ENCODE data around the gene FBH1.
"Not testable (repeated sequence)": the region's sequence is repeated elsewhere in the genome, so short reads cannot be mapped to it uniquely, and the experiment has no call there.

The FBH1 gene

DNA sequence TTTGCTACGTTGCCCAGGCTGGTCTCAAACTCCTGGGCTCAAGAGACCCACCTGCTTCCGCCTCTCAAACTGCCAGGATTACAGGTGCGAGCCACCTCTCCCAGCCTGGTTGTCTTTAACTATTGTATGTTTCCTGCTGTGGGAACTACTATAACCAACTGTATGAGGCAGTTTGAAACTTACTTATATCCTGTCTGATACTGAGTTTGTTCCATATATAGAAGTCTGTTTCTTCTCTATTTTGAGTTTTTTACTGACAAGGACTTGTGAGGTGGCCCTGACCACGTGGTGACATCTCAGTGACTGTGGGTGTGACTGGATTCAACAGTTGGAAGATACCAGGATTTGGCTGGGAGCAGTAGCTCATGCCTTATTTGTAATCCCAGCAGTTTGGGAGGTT, 14.2 kb downstream of the FBH1 start:
- no peak for DNase-seq (ENCODE audit: low read depth)

DNA sequence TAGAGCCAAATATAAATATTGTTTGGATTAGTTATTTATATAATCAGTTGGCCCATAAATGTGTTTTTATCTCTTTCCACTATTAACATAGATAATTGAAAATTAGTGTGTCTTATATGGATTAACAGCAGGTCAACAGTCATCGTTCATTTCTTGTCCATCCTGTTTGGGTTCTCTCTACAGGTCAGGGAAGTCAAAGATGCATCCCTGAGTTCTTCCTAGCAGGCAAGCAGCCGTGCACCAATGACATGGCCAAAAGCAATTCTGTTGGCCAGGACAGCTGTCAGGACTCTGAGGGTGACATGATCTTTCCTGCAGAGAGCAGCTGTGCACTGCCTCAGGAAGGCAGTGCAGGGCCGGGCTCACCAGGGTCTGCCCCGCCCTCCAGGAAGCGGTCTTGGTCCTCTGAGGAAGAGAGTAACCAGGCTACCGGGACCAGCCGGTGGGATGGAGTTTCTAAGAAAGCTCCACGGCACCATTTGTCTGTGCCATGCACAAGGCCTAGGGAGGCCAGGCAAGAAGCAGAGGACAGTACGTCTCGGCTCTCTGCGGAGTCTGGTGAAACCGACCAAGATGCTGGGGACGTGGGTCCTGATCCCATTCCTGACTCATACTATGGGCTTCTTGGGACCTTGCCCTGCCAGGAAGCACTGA, 15.9 kb downstream of the FBH1 start:
- no peak for DNase-seq (ENCODE audit: low read depth)

DNA sequence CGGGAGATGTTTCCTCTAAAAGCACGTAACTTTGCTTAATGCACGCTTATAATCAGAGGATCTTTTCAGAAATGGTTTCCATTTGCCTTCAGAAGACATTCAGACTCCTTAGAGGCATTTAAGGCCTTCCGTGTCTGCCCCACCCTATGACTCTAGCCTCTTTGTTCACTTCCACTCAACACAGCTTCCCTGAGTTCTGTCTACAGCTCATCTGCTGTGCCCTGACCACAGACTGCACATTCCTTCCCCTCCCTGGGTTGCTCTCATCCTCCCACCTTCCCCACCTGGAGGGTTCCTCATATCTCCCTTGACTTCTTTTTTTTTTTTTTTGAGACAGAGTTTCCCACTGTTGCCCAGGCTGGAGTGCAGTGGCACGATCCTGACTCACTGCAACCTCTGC, 16.6 kb downstream of the FBH1 start:
- no peak for DNase-seq (ENCODE audit: low read depth)

DNA sequence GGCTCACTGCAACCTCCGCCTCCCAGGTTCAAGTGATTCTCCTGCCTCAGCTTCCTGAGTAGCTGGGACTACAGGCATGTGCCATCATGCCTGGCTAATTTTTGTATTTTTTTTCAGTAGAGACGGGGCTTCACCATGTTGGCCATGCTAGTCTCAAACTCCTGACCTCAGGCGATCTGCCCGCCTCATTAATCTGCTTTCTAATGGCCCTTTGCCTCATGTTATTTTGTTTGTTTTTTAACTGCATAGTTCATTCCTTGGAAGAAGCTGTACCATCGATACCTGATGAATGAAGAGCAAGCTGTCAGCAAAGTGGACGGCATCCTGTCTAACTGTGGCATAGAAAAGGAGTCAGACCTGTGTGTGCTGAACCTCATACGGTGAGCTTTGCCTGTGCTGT, 18.6 kb downstream of the FBH1 start:
- not testable (repeated sequence) for DNase-seq (ENCODE audit: low read depth)

DNA sequence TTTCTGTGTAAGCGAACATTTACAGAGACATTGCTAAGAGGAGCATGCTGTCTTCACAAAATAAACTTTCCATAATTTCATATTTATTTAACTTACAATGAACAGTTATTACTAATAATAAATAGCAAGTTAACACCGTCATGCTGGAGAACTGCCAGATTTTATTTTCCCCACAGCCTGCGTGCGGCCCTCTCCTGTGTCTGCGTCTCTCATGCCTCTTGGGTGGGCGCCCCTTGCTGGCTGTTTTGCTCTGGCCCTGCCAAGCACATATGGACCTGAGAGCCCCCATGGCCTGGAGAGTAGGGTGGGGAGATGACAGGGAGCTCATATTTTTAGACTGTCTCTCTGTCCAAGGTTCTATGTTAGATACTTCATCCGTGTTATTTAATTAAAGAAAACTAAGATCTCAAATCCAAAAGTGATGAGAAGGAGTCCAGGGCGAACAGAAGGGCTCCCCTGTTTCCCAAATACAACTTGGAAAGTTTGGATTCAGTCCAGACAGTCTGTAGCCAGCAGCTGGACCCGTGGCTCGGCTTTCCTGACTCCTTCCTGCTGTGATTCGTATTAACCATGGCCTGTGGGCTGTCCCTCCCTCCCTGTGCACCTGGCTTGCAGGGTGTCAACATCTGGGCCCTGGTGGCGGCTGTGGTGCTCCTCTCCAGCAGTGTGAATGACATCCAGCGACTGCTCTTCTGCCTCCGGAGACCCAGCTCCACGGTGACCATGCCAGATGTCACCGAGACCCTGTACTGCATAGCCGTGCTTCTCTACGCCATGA, 20.5 kb downstream of the FBH1 start:
- no peak for DNase-seq (ENCODE audit: low read depth)

DNA sequence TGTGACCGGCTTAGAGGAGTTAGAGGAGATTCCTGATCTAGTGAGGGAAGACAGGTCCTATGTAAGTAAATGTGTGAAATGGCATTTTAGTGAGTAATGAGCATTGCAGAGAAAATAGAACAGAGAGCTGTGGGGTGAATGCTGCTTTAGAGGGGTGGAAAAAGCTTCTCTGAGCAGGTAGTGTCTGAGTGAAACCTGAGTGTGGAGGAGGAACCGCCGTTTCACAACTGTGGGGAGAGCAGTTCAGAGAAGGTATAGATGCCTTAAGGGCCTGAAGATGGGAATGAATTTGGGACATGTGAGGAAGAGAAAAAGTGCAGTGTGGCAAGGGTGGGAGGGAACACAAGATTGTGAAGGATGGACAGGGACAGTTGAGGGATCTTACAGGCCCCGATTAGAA, 21.6 kb downstream of the FBH1 start:
- DNase-seq (ENCODE audit: low read depth), result no peak

DNA sequence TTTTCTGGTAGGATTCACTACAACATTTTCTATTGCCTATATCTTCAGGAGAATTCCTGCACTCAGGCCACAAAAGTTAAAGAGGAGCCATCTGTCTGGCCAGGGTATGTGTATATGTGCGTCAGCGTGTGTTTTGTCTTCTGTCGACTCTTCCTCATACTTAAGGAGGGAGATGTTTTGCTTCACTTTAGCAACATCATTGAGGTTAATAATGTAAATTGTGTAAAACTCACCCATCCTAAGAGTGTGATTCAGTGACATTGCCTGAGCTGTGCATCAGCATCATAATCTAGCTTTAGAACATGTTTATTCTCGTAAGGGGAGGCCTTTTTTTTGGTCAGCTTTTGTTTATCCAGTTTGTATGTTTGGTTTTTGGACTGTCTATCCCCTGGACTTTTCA, 23.7 kb downstream of the FBH1 start:
- DNase-seq (ENCODE audit: low read depth), result no peak

DNA sequence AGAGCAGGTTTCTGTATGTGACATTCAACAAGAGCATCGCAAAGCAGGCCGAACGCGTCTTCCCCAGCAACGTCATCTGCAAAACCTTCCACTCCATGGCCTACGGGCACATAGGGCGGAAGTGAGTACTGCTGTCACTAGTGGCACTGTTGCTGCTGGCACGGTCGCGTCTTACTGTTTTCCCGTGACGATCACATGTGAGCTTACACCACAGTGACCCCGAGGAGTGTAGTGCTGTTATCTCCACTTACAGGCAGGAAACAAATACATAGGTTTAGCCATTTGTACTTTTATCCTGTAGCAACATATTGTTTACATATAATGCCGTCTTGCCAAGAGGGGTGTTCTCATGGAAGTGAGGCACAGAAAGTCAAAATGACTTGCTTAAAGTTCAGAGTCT, 25.4 kb downstream of the FBH1 start:
- no peak for DNase-seq (ENCODE audit: low read depth)

DNA sequence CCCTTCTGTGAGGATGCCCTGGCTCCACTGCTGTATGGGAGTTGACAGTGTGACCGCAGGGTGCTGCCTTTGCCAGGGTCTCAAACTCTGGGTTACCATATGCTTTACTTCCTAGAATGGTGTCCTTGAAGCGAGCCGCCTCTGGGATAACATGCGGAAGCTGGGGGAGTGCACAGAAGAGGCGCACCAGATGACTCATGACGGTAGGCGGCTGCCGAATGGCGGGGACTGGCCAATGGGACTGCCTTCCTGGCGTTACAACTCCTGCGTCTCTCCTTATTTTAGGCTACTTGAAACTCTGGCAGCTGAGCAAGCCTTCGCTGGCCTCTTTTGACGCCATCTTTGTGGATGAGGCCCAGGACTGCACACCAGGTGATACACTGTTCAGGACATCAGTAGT, 27.3 kb downstream of the FBH1 start:
- no peak for DNase-seq (ENCODE audit: low read depth)

DNA sequence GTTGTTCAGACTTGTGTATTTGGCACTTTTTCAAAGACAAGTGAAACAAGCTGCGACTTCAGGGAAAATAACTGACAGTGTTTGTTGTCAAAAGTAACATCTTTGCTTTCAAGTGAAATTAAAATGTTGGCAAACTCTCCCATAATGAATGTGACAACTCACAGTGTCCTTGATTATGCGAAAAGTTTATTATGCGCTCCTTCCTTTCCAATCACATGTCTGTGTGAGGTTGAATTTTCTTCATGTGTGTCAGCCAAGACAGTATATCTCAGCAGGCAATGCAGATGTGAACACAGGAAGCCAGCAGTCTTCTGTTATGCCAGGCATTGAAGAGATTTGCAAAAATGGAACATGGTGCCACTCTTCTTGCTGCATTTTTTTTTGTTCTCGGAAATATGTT, 28.7 kb downstream of the FBH1 start:
- DNase-seq (ENCODE audit: low read depth), result no peak

DNA sequence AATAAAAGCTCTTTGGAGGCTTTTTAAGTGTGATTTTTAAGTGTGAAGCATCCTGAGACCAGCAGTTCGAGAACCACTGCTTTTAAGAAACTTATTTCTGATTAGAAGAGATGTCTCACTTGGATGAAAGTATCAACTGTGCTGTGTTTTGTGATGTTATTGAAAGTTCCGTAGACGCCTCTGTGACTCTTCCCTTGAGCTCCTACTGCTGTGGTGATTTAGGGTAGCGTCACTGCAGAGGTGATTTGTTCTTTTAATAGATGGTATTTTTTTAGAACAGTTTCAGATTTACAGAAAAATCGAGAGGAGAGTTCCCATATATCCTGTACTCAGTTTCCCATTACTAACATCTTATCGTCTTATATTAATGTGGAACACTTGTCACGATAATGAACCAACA, 29.5 kb downstream of the FBH1 start:
- no peak for DNase-seq (ENCODE audit: low read depth)

DNA sequence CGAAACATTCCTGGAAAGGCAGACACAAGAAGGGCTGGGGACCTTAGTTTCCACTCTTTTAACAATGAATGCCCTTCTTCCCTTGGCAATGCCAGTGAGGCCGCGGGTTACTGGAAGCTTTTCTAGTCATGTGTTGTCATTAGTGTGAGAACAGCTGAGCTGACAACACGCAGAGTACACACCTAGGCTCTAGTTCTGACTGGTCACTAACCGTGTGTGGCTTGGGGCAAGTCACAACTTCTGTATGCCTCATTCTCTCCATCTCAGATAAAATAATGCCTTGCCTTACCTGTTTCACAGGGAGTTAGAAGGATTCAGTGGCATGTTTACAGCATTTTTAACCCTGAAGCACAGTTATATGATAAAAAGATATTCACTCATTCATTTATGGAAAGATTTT, 31.7 kb downstream of the FBH1 start:
- no peak for DNase-seq (ENCODE audit: low read depth)

DNA sequence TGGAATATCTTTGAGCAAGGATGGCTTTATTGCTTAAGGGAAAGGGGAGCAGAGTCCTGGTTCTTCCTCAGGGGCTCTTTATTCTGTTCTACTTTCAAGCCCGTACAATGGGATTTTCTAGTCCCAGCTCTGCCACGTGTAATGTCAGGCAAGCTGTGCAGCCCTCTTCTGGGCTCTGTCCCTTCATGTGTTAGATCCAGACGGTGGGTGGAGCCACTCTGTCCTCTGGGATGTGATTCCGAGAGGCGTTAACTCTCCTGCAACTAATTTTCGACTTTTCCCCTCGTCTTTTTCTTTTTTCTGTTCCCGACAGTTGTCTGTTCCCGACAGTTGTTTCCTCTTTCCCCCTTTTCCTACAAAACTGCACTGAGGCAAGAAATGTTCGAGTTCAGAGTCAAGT, 34.8 kb downstream of the FBH1 start:
- no peak for DNase-seq (ENCODE audit: low read depth)

DNA sequence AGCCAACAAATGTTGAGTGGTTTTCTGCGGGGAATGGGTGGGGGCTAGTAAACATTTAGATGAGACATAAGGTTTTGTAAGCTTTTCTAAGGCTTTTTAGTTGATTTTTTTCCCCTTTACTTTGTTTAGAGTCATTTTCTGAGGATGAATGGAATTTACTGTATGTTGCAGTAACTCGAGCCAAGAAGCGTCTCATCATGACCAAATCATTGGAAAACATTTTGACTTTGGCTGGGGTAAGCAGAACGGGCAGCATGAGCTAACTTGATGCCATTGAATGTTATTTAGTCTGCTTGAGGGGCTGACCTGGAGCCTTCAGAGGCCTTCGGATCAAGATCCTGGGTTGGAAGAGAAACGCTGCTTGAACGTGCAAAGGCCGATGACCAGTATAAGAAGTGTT, 37.3 kb downstream of the FBH1 start:
- no peak for DNase-seq (ENCODE audit: low read depth)

DNA sequence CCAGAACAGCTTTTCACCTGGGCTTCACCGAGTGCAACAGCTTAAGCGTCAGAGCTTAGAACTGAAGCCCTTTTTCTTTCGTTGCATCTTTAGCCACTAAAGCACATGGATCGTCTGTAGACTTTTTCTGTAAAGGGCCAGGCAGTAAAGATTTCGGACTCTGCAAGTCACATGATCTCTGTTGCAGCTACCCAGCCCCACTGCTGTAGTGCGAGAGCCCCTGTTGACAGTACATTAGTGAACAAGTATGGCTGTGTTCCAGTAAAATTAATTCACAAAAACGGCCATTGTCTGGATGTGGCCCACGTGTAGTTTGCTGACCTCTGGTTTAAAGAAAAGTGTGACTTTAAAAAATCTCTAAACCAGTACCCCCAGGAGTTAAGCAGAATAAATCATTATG, 39.4 kb downstream of the FBH1 start:
- DNase-seq (ENCODE audit: low read depth), result no peak

DNA sequence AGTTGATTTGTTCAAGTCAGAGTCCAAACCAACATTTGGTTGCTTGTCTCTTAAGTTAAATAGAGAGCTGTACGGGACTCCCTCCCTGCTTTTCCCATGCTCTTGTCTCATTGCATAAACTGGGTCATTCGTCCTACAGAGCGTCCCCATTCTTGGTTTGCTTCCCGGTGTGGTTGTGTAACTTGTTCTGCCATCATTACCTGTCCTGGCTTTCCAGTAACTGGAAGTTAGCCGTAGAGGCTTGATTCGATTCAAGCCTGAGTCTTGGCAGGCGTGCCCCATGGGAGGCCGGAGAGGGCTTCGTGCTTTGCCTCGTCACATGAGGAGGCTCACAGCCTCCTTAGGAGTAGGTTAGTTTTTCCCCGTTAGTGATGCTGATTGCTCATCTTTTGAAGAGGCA, 40.2 kb downstream of the FBH1 start:
- DNase-seq (ENCODE audit: low read depth), result no peak

DNA sequence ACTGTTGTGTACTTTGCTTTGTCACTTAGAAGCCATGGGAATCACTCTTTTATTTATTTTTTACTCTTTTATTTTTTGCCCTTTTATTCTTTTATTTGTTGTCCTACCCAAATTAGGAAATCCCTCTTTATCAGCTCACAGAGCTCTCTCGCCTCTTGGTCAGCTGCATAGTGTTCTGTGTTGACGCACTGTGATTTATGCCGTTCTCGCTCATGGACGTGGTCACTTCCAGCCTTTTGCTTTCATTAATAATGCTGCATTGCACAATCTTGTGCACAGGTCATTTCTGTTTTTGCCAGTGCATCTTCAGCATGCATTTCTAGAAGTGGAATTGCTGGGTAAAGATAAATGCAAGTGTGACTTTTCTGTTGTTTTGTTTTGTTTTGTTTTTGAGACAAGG, 42.3 kb downstream of the FBH1 start:
- no peak for DNase-seq (ENCODE audit: low read depth)

DNA sequence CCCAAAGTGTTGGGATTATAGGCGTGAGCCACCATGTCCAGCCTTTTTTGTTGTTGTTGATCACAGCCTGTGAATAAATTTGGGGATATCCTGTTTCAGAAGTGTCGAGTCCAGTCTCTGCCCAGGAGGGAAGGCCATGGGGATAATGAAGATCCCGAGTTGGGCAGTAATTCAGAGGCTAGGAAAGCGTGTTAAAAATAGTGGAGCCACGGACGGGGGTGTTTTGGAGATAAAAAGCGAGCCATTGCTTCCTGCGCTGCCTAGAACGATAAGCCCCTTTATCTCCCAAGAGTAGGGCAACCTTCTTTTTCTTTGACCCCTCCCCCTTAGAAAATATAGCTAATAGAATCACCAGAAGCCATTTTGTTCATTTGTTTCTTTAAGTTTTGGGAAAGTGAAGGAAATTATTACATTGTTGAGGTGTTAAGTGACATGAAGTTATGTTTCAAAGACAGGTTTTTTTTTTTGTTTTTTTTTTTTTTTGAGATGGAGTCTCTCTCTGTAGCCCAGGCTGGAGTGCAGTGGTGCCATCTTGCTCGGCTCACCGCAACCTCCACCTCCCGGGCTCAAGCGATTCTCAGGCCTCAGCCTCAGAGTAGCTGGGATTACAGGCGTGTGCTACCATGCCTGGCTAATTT, 44.0 kb downstream of the FBH1 start:
- no peak for DNase-seq (ENCODE audit: low read depth)

DNA sequence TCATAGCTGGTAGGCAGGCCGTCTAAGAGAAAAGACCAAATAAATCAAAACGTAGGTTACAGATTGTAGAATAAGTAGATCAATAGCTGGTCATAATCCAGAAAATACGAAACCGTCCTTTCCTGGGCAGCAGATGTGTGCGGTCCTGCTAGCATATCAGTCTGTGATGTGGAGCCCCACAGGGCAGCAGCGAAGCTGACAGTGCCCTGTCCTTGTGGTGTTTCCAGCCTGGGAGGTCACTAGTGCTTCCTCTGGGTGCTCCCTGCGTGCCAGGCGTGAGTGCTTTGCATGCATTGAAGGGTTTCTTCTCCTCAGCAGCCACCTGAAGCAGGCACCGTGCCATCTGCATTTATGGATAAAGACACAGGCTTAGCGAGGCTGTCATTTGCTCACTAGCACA, 45.6 kb downstream of the FBH1 start:
- DNase-seq (ENCODE audit: low read depth), result no peak

DNA sequence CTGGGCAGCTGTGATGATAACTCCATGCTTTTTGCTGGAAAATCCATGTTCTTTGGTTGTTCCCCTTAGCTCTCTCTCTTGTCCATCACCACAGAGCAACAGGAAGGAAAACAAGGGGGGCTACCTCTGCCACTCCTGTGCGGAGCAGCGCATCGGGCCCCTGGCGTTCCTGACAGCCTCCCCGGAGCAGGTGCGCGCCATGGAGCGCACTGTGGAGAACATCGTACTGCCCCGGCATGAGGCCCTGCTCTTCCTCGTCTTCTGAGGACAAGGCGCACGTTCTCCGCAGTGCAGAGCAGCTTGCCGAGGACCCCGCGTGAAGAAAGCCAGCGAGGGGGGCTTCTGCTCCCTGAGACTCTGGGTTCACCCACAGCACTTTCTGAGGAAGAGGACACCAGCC, 47.0 kb downstream of the FBH1 start:
- no peak for DNase-seq (ENCODE audit: low read depth)

DNA sequence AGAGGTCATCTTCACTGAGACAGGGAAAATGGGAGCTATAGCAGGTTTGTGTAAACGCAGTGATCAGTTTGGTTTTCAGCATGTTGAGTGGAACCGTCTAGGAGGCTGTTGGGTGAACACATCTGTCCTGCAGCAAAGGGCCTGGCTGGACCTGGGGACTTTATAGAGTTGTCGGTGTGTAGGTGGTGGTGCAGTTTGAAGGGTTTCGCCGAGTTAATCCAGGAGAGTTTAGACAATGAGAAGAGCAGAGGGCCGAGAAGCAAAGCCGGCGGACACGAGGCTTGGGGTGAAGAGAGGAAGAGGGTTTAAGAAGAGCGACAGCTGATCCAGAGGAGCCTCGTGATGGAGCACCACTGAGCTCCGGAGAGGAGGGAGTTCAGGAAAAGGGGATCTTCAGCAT, 48.2 kb downstream of the FBH1 start:
- DNase-seq (ENCODE audit: low read depth), result no peak

DNA sequence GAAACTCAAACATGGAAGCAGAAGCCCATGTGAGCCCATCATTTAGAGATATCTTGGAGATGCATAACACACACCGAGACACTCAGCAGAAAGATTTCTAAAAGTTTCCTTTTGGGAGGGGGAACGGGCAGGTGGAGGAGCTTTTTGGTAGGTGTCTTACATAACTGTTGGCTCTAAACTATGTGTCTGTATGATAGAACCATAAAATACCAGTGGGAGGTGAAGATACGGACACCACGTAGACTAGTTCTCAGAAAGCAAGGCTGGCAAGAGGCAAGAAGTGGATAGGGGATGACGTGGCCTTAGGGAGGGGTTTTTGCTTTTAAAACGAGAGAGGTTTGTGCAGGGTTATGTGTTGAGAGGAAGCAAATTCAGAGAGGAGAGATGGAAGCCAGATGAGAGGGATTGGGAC, 50.8 kb downstream of the FBH1 start:
- DNase-seq (ENCODE audit: low read depth), result no peak

DNA sequence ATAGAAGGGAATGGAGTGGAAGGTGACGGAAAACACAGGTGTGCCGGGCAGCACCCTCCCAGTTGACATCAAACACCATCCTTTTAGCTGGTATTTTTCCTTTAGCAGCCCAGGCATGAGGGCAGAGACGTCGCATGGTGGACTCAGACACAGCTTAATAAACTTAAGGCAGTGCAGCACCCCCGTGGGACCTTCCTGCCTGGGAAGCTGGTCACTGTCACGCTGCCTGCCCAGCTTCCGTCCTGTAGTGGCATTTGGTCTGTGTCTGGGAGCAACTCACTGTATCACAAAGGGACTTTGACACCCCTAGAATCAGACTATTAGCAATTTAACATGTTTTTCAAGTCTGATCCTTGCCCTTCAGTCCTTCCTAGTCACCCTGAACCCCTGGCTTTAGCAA, 51.5 kb downstream of the FBH1 start:
- no peak for DNase-seq (ENCODE audit: low read depth)

DNA sequence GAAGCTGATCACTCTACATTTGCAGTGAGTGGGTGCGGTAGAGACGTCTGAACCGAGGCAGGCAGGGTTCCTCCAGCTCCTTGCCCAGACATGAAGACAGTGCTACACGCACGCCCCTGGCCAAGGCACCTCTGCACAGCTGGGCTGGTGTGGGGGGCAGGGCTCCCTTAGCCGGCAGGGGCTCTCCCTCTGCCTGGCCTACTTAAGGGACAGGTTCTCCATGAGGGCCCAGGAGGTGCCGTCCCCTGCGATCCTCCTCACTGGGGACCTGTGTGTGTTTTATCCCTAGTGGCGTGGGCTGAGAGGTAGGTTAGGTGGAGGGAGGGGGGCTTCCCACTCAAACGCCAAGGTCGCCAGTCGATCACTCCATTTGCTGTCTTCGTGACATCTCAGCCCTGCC, 52.0 kb downstream of the FBH1 start:
- DNase-seq (ENCODE audit: low read depth), result no peak

Data from HS-5 (cell line).